ENCODE results near the gene MIX23.

Gene MIX23

DNA sequence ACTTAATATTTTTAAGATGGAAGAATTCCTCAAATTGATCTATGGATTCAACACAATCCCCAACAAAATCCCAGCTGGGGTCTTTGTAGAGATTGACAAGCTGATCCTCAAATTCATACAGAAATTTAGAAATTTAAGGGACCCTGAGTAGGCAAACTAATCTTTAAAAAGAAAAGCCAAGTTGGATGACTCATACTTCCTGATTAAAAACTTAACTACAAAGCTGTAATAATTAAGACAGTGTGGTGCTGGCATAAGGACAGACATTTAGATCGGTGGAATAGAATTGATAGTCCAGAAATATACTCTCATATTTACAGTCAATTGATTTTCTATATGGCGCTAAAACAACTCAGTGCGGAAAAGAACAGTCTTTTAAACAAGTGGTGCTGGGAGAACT, 12.6 kb upstream of the MIX23 start:
- ATAC-seq (ENCODE audit: low read depth) (no peak), DNase-seq (ENCODE audit: low spot score) (no peak)
- Histone ChIP-seq H3K27me3 (ENCODE audit: insufficient read depth, poor library complexity, severe bottlenecking) (no peaks in the 10 kb centered on the region), H3K36me3 (ENCODE audit: low read depth) (no peaks in the 10 kb centered on the region; the same call in 1 of the 2 replicates), H3K9me3 (ENCODE audit: severe bottlenecking) (no peaks in the 10 kb centered on the region), H3K27ac (ENCODE audit: poor library complexity, severe bottlenecking) (no peak overlapping the region), H3K4me3 (ENCODE audit: severe bottlenecking) (no peak overlapping the region), H3K4me1 (ENCODE audit: insufficient read depth, poor library complexity, severe bottlenecking) (peaks cover 9% of the 10 kb centered on the region)
- TF ChIP-seq, protein P1, sequence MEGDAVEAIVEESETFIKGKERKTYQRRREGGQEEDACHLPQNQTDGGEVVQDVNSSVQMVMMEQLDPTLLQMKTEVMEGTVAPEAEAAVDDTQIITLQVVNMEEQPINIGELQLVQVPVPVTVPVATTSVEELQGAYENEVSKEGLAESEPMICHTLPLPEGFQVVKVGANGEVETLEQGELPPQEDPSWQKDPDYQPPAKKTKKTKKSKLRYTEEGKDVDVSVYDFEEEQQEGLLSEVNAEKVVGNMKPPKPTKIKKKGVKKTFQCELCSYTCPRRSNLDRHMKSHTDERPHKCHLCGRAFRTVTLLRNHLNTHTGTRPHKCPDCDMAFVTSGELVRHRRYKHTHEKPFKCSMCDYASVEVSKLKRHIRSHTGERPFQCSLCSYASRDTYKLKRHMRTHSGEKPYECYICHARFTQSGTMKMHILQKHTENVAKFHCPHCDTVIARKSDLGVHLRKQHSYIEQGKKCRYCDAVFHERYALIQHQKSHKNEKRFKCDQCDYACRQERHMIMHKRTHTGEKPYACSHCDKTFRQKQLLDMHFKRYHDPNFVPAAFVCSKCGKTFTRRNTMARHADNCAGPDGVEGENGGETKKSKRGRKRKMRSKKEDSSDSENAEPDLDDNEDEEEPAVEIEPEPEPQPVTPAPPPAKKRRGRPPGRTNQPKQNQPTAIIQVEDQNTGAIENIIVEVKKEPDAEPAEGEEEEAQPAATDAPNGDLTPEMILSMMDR (IDR thresholded peaks at IDR 0.05; ENCODE audit: poor library complexity, severe bottlenecking), result no peak

DNA sequence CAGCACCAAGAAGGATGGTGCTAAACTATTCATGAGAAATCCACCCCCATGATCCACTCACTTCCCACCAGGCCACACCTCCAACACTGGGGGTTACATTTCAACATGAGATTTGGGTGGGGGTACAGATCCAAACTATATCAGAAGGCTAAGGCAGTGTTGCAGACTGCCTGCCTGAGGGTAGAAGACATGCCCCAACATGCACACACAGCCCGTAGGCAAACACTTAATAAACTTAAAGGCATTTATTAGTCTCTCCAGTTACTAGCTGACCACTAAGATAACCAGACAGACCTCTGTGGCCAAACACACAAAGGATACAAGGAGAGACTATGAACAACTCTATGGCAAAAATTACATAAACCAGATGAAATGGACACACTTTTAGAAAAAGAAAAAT, 11.1 kb upstream of the MIX23 start:
- peak; percentile 38; the same call in 1 of the 3 replicates for ATAC-seq (ENCODE audit: low read depth)
- DNase-seq (ENCODE audit: low spot score), result no peak
- Histone ChIP-seq H3K36me3 (ENCODE audit: low read depth) (no peaks in the 10 kb centered on the region; the same call in 1 of the 2 replicates), H3K27me3 (ENCODE audit: insufficient read depth, poor library complexity, severe bottlenecking) (no peaks in the 10 kb centered on the region), H3K27ac (ENCODE audit: poor library complexity, severe bottlenecking) (peak overlapping the region; percentile 2), H3K9me3 (ENCODE audit: severe bottlenecking) (no peaks in the 10 kb centered on the region), H3K4me1 (ENCODE audit: insufficient read depth, poor library complexity, severe bottlenecking) (peaks cover 9% of the 10 kb centered on the region), H3K4me3 (ENCODE audit: severe bottlenecking) (no peak overlapping the region)
- TF ChIP-seq, protein P1 (IDR thresholded peaks at IDR 0.05; ENCODE audit: poor library complexity, severe bottlenecking), result no peak

DNA sequence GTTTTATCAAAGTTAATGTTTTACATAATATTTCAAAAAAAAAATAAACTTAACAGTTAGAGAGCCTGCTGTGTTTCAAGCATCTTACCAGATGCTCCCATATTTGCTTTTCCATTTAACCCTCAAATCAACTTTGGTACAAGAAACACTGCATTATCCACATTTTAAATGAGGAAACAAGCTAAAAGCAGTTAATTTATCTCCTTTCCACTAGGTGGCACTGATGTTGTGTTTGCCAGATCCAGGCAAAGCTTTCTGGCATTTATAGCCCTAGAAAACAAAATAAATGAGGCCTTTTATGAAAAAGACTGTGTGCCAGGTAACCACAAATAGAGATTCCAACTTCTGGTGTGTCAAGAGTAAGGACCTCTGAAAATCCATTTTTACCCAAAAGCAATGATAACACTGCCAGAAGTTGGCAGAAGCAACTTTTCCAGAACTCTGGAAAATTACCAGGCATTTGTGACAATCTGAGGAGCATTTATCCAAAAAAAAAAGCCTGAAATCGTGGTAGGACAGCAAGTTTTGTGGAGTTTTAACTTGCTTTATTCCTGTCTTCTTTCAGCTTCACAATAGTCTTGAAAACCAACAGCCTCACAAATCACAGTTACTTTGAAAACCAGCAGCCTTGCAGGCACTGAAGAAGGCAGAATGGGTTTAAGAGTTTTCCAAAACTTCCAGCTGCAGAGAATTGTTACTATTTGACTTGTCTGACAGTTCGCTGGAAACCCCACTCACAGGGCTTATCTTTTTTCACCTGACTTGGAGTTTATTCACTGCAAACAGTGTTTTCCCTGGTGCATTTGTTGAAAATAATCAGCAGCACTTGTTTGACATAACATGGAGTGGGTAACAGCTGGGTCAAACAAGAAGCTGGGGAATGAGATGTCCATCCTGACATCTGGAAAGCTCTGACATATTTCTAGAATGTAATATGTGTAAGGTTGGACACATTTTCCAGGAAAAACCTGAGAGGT, 10.1 kb upstream of the MIX23 start:
- TF ChIP-seq, protein P1 (IDR thresholded peaks at IDR 0.05; ENCODE audit: poor library complexity, severe bottlenecking), result peak; percentile 93
- DNase-seq (ENCODE audit: low spot score), result no peak
- ATAC-seq (ENCODE audit: low read depth), result no peak
- H3K4me1 ChIP-seq (ENCODE audit: insufficient read depth, poor library complexity, severe bottlenecking), result peaks cover 9% of the 10 kb centered on the region
- no peaks in the 10 kb centered on the region; the same call in 1 of the 2 replicates for H3K36me3 ChIP-seq (ENCODE audit: low read depth)
- peak overlapping the region; percentile 2 for H3K27ac ChIP-seq (ENCODE audit: poor library complexity, severe bottlenecking)
- H3K4me3 ChIP-seq (ENCODE audit: severe bottlenecking), result no peak overlapping the region
- H3K9me3 ChIP-seq (ENCODE audit: severe bottlenecking), result no peaks in the 10 kb centered on the region
- no peaks in the 10 kb centered on the region for H3K27me3 ChIP-seq (ENCODE audit: insufficient read depth, poor library complexity, severe bottlenecking)

DNA sequence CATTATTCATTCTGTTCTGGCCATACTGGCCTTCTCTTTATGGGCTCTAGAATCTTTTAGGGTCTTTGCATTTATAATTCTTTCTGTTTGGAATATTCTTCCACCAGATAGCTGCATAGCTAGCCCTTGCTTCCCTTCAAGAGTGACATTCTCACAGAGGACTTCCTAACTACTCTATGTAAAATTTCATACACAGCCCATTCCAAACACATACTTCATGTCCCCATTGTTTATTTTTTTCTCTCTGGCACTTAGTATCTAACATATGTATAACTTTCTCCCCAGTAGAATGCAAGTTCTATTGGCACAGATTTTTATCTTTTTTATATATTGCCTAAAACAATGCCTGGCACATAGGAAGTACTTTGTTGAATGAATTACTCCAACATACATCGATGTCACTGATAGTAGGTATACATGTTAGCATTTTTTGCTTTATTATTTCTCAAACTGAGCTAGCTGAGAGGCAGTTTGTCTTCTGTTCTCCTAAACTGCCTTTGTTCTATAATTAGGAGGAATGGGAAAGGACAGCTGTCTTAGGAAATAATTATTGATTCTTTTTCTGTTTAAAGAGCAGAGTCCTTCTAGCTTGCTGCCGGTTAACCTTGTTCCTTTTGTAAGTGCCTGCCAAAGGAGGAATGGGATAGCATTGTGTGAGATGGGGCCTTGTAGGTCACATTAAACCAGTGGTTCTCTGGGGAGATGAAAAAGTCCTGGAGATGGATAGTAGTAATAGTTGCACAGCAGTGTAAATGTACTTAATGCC, 8.8 kb upstream of the MIX23 start:
- peaks cover 9% of the 10 kb centered on the region for H3K4me1 ChIP-seq (ENCODE audit: insufficient read depth, poor library complexity, severe bottlenecking)
- no peak overlapping the region for H3K4me3 ChIP-seq (ENCODE audit: severe bottlenecking)
- no peak for ATAC-seq (ENCODE audit: low read depth)
- no peaks in the 10 kb centered on the region for H3K27me3 ChIP-seq (ENCODE audit: insufficient read depth, poor library complexity, severe bottlenecking)
- DNase-seq (ENCODE audit: low spot score), result no peak
- H3K36me3 ChIP-seq (ENCODE audit: low read depth), result no peaks in the 10 kb centered on the region; the same call in 1 of the 2 replicates
- H3K9me3 ChIP-seq (ENCODE audit: severe bottlenecking), result no peaks in the 10 kb centered on the region
- H3K27ac ChIP-seq (ENCODE audit: poor library complexity, severe bottlenecking), result no peak overlapping the region
- TF ChIP-seq, protein P1 (IDR thresholded peaks at IDR 0.05; ENCODE audit: poor library complexity, severe bottlenecking), result no peak
